K562 (cell line): ENCODE results near the gene SMURF1. TPM values are rescaled to one million over a fixed set of nuclear protein-coding genes. Genes with fewer than 3 reads are reported as not detected.

ENCODE experiments used
- BRF1 ChIP-seq: IDR thresholded peaks from 3 replicates; pipeline ENCODE4 v1.6.1; 2011; ENCODE audit warnings: borderline replicate concordance, mild to moderate bottlenecking; ENCODE audit not compliant: insufficient read length; ENCODE audit errors: extremely low read depth
- CHD1 ChIP-seq: fragments of 200-600 bp; sonication (generic); IDR thresholded peaks from one replicate; pipeline ENCODE4 v1.6.1; 2012; ENCODE audit warnings: mild to moderate bottlenecking, moderate library complexity, low read length, inconsistent platforms
- CREB3L1 ChIP-seq: fragments of 450-650 bp; IDR thresholded peaks from 2 replicates; pipeline ENCODE4 v1.6.1; 2014; ENCODE audit warnings: low read depth, mild to moderate bottlenecking, moderate library complexity, borderline replicate concordance
- HBP1 ChIP-seq: fragments of 450-650 bp; formaldehyde crosslinking; IDR thresholded peaks from 2 replicates; pipeline ENCODE4 v1.4.0; 2022; ENCODE audit warnings: missing genetic modification characterization
- HDAC3 ChIP-seq: fragments of 450-650 bp; IDR thresholded peaks from 2 replicates; pipeline ENCODE4 v1.6.1; 2018; ENCODE audit warnings: borderline replicate concordance, mild to moderate bottlenecking, moderate library complexity; ENCODE audit not compliant: partially characterized antibody
- KLF10 ChIP-seq: fragments of 250-450 bp; sonication (Bioruptor Pico); IDR thresholded peaks from 2 replicates; pipeline ENCODE4 v1.6.1; 2021; ENCODE audit warnings: matching md5 sums
- KLF16 ChIP-seq: IDR thresholded peaks from 2 replicates; pipeline ENCODE4 v1.6.1; 2016; ENCODE audit warnings: antibody characterized with exemption
- MAFK ChIP-seq: IDR thresholded peaks from 2 replicates; pipeline ENCODE4 v1.6.1; 2011; ENCODE audit warnings: low read length, improper control_type of control experiment
- MEIS2 ChIP-seq: fragments of 450-650 bp; IDR thresholded peaks from 2 replicates; pipeline ENCODE4 v1.6.1; 2014; ENCODE audit warnings: mild to moderate bottlenecking; ENCODE audit not compliant: partially characterized antibody
- MLLT1 ChIP-seq, 2 experiments: fragments of 450-650 bp; IDR thresholded peaks; 2 replicates each; pipeline ENCODE4 v1.6.1; 2016
- MTA2 ChIP-seq: fragments of 450-650 bp; IDR thresholded peaks from 2 replicates; pipeline ENCODE4 v1.6.1; 2016; ENCODE audit warnings: low read depth
- MXI1 ChIP-seq: IDR thresholded peaks from 2 replicates; pipeline ENCODE4 v1.6.1; 2011; ENCODE audit warnings: low read depth, mild to moderate bottlenecking, improper control_type of control experiment, low read length
- MYC ChIP-seq, 2 experiments: fragments of 250-450 bp in 1 of 2; sonication (Bioruptor Pico) in 1 of 2; IDR thresholded peaks; 2 replicates each; pipeline versions ENCODE4 v1.5.1 to v1.6.1; 2012 to 2021; ENCODE audit warnings: low read depth in 2 of 2, borderline replicate concordance in 1 of 2, improper control_type of control experiment in 1 of 2, low read length in 1 of 2, mild to moderate bottlenecking in 1 of 2, moderate library complexity in 1 of 2
- NCOR1 ChIP-seq: fragments of 450-650 bp; IDR thresholded peaks from 2 replicates; pipeline ENCODE4 v1.6.1; 2016; ENCODE audit warnings: mild to moderate bottlenecking, moderate library complexity
- NFYB ChIP-seq: IDR thresholded peaks from 2 replicates; pipeline ENCODE4 v1.6.1; 2011; ENCODE audit warnings: mild to moderate bottlenecking, moderate library complexity; ENCODE audit not compliant: insufficient read length; ENCODE audit errors: extremely low read depth
- POLR2B ChIP-seq: fragments of 450-650 bp; IDR thresholded peaks from 2 replicates; pipeline ENCODE4 v1.6.1; 2018; ENCODE audit warnings: low read depth; ENCODE audit not compliant: partially characterized antibody
- SMAD2 ChIP-seq: fragments of 150-350 bp; IDR thresholded peaks from 2 replicates; pipeline ENCODE4 v1.6.1; 2014; ENCODE audit warnings: low read depth, mild to moderate bottlenecking, low read length
- SMC3 ChIP-seq: conservative IDR thresholded peaks from 2 replicates; pipeline ENCODE4 v1.6.1; 2011; ENCODE audit warnings: low read depth, low read length, improper control_type of control experiment; ENCODE audit not compliant: insufficient read depth
- TARDBP ChIP-seq: fragments of 450-650 bp; IDR thresholded peaks from 2 replicates; pipeline ENCODE4 v1.6.1; 2016
- TFAM ChIP-seq: fragments of 250-450 bp; sonication (Bioruptor Pico); conservative IDR thresholded peaks from 2 replicates; pipeline ENCODE4 v1.5.0; 2021; ENCODE audit warnings: mild to moderate bottlenecking, moderate library complexity
- ZFP1 ChIP-seq: fragments of 450-650 bp; formaldehyde crosslinking; IDR thresholded peaks from 2 replicates; pipeline ENCODE4 v1.4.0; 2020; ENCODE audit warnings: mild to moderate bottlenecking, mixed read lengths
- ZKSCAN8 ChIP-seq: fragments of 200-800 bp; sonication (Bioruptor generic); IDR thresholded peaks from 2 replicates; pipeline ENCODE4 v1.6.1; 2016; ENCODE audit warnings: missing genetic modification characterization, missing compliant biosample characterization
- ZSCAN32 ChIP-seq: fragments of 450-650 bp; formaldehyde crosslinking; IDR thresholded peaks from 2 replicates; pipeline ENCODE4 v1.4.0; 2020; ENCODE audit warnings: mild to moderate bottlenecking, moderate library complexity
- polyA plus RNA-seq, 8 experiments: library from polyadenylated mRNA; depleted of rRNA in 4 of 8; stranded (reverse) in 5 of 8; unstranded in 3 of 8; fragments of >200 nt; fragmentation: Nextera tagmentation in 2 of 8; fragmentation: Illumina TruSeq in 1 of 8; extraction: Ambion mirVana in 2 of 8; extraction: Trizol in 1 of 8; gene quantifications; 2 replicates each; pipeline versions ENCODE4 v1.2.1 to v1.2.3, GENCODE V29; 2011 to 2014; ENCODE audit warnings: inconsistent platforms in 1 of 8, missing spikeins in 1 of 8
- total RNA-seq, 7 experiments: library from RNA; depleted of rRNA in 6 of 7; stranded (reverse); fragments of >200 nt in 6 of 7; fragmentation: Illumina TruSeq in 2 of 7; extraction: Trizol in 2 of 7; gene quantifications; 2 replicates each; pipeline versions ENCODE4 v1.2.1 to v1.2.3, GENCODE V29; 2011 to 2021; ENCODE audit warnings: low replicate concordance in 1 of 7
- TF ChIP-seq, protein P1 (sequence below): sonication (generic); IDR thresholded peaks from 2 replicates; pipeline ENCODE4 v1.6.1; 2016

Gene SMURF1
- total and polyA plus RNA-seq, 9 of the 15 experiments (the other 6 are each of a cell fraction or from before 2014, with no cell fraction given) = 1.0 to 20.1 (median 12.6) TPM

DNA sequence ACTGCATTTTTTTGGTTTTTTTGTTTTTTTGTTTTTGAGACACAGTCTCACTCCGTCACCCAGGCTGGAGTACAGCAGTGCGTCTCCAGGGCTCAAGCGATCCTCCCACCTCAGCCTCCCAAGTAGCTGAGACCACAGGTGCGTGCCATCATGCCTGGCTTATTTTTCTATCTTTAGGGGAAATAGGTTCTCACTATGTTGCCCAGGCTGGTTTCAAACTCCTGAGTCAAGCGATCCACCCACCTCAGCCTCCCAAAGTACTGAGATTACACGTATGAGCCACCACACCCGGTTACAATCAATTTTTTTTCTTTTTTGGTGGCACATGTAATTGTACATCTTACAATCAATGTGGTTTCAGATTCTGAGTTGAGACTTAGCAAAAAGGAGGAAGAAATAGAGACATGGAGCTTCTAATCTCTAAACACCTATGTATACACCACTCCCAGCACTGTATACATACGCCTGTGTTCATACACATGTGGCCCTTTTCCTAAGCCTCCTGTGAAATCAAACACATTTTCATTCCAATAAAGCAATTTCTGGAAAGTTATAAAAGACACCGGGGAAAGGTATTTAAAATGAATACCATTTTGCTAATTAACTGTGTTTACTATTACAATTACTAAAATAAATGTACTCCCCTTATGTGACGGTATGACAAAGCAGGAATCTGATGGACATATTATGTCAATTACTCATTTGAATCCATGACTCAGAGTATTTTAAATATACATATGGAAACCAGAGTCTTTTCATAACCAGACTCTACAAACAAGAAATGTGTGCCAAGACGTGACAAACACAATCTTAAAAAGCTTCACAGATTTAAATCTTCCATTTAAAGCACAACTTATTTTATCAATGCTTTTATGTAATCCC lies 40.9 kb downstream of the SMURF1 start (continued):
- TF ChIP-seq ZKSCAN8 (CRISPR knock-in tag) (peak; percentile 48; the same call in 1 of the 2 replicates), TARDBP (no peak), HDAC3 (no peak), BRF1 (no peak), CHD1 (no peak), POLR2B (no peak), MEIS2 (peak; percentile 71), MAFK (peak; percentile 46; the same call in 1 of the 2 replicates), MYC (IDR thresholded peaks at IDR 0.05; ENCODE audit: low read depth, low read length) (no peak), MYC (CRISPR knock-in tag; IDR thresholded peaks at IDR 0.05; ENCODE audit: borderline replicate concordance, low read depth) (no peak), NCOR1 (no peak), HBP1 (no peak), SMAD2 (no peak), ZSCAN32 (no peak), KLF10 (CRISPR knock-in tag) (no peak), CREB3L1 (no peak), MTA2 (no peak), MLLT1 (IDR thresholded peaks at IDR 0.05) (peak in 1 of 2 experiments; percentile 46; a peak in 1 of 4 replicates), KLF16 (no peak), MXI1 (no peak), NFYB (no peak), ZFP1 (no peak), TFAM (CRISPR knock-in tag) (no peak), SMC3 (no peak)
- TF ChIP-seq, protein P1, sequence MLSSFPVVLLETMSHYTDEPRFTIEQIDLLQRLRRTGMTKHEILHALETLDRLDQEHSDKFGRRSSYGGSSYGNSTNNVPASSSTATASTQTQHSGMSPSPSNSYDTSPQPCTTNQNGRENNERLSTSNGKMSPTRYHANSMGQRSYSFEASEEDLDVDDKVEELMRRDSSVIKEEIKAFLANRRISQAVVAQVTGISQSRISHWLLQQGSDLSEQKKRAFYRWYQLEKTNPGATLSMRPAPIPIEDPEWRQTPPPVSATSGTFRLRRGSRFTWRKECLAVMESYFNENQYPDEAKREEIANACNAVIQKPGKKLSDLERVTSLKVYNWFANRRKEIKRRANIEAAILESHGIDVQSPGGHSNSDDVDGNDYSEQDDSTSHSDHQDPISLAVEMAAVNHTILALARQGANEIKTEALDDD = no peak
